Measurements from ENCODE around the gene PCOLCE2. TPM values are rescaled to one million over a fixed set of nuclear protein-coding genes. Genes with fewer than 3 reads are reported as not detected.
A peak's percentile ranks its signal among the peaks of the same experiment; 100 is the strongest.

The PCOLCE2 gene
- total and polyA plus RNA-seq, 3 donors from 2014 or later: 10.7 to 15.4 (median 14.4) TPM

GRCh38 chr3:142846779-142847577, 41.9 kb downstream of the PCOLCE2 start:
- intact Hi-C loops (cut with DNase I; ENCODE audit: low total_unique reads): no loop called here
- H3K27ac ChIP-seq: no peak overlapping the region
- no peak for TF ChIP-seq POLR2A (IDR thresholded peaks at IDR 0.05)
- TF ChIP-seq CTCF (IDR thresholded peaks at IDR 0.05): no peak

GRCh38 chr3:142844339-142844977, 44.4 kb downstream of the PCOLCE2 start:
- intact Hi-C loops (cut with DNase I; ENCODE audit: low total_unique reads): no loop called here
- no peak overlapping the region for H3K27ac ChIP-seq
- WGBS, 2 donors: 83% methylated on average over 4 of the region's 4 CpGs
- DNase-seq: no peak
- H3K4me3 ChIP-seq: no peak overlapping the region
- no peak for TF ChIP-seq POLR2A (IDR thresholded peaks at IDR 0.05)
- no peak for TF ChIP-seq CTCF (IDR thresholded peaks at IDR 0.05)
- peaks cover 7% of the 10 kb centered on the region for H3K4me1 ChIP-seq
- H3K36me3 ChIP-seq (ENCODE audit: low read depth, missing control alignments): no peaks in the 10 kb centered on the region
- no peaks in the 10 kb centered on the region for H3K9me3 ChIP-seq
- H3K27me3 ChIP-seq: no peaks in the 10 kb centered on the region

More at GRCh38 chr3:142846779-142847577, 41.9 kb downstream of the PCOLCE2 start:
- Histone ChIP-seq H3K4me3 (no peak overlapping the region), H3K4me1 (peaks cover 7% of the 10 kb centered on the region), H3K36me3 (ENCODE audit: low read depth, missing control alignments) (no peaks in the 10 kb centered on the region), H3K27me3 (no peaks in the 10 kb centered on the region), H3K9me3 (no peaks in the 10 kb centered on the region)
- 17 to 21% methylated on average over 2 of the region's 2 CpGs for WGBS, 2 donors
- DNase-seq: peak; percentile 32

GRCh38 chr3:142839831-142840230, 49.1 kb downstream of the PCOLCE2 start:
- Histone ChIP-seq H3K4me1 (no peaks in the 10 kb centered on the region), H3K9me3 (no peaks in the 10 kb centered on the region), H3K36me3 (ENCODE audit: low read depth, missing control alignments) (no peaks in the 10 kb centered on the region), H3K27me3 (no peaks in the 10 kb centered on the region), H3K27ac (no peak overlapping the region), H3K4me3 (no peak overlapping the region)
- intact Hi-C loops (cut with DNase I; ENCODE audit: low total_unique reads): no loop called here
- DNase-seq: no peak
- 90 to 92% methylated on average over 2 of the region's 2 CpGs for WGBS, 2 donors
- no peak for TF ChIP-seq CTCF (IDR thresholded peaks at IDR 0.05)
- TF ChIP-seq POLR2A (IDR thresholded peaks at IDR 0.05): no peak

- no peak overlapping the region for H3K27ac ChIP-seq
- intact Hi-C loops (cut with DNase I; ENCODE audit: low total_unique reads): no loop called here
- WGBS, 2 donors: 94% methylated on average over 1 of the region's 1 CpG
- no peak for TF ChIP-seq CTCF (IDR thresholded peaks at IDR 0.05)
- no peak for TF ChIP-seq POLR2A (IDR thresholded peaks at IDR 0.05)
- no peak overlapping the region for H3K4me3 ChIP-seq
- DNase-seq: no peak
- H3K9me3 ChIP-seq: no peaks in the 10 kb centered on the region
- H3K4me1 ChIP-seq: no peaks in the 10 kb centered on the region
- H3K36me3 ChIP-seq (ENCODE audit: low read depth, missing control alignments): no peaks in the 10 kb centered on the region
- no peaks in the 10 kb centered on the region for H3K27me3 ChIP-seq
Measured at GRCh38 chr3:142837526-142837925, 51.4 kb downstream of the PCOLCE2 start.

Measured in testis (tissue), 3 donors.